Fibroblast of skin of abdomen (primary cell): ENCODE results near the gene CPXM2.

ENCODE experiments used
- DNase-seq: peaks from one replicate; pipeline ENCODE4 v3.0.0-alpha.2; 2013

Gene CPXM2

GRCh38 chr10:123796736-123797135 is 94.9 kb downstream of the CPXM2 start:
- peak; percentile 33 for DNase-seq

- peak; percentile 9 for DNase-seq
Measured at GRCh38 chr10:123795846-123796590, 95.6 kb downstream of the CPXM2 start.

GRCh38 chr10:123795196-123795780 is 96.3 kb downstream of the CPXM2 start:
- no peak for DNase-seq

- no peak for DNase-seq
Measured at GRCh38 chr10:123792248-123792978, 99.2 kb downstream of the CPXM2 start.

GRCh38 chr10:123790132-123790885 is 101.3 kb downstream of the CPXM2 start:
- no peak for DNase-seq

GRCh38 chr10:123788981-123789380 is 102.6 kb downstream of the CPXM2 start:
- no peak for DNase-seq

GRCh38 chr10:123787566-123787965 is 104.0 kb downstream of the CPXM2 start:
- DNase-seq: no peak

GRCh38 chr10:123786896-123787295 is 104.7 kb downstream of the CPXM2 start:
- DNase-seq: no peak

GRCh38 chr10:123786306-123786705 is 105.3 kb downstream of the CPXM2 start:
- no peak for DNase-seq

GRCh38 chr10:123784646-123785045 is 107.0 kb downstream of the CPXM2 start:
- no peak for DNase-seq

- DNase-seq: no peak
Measured at GRCh38 chr10:123784216-123784615, 107.4 kb downstream of the CPXM2 start.

GRCh38 chr10:123783296-123783695 is 108.3 kb downstream of the CPXM2 start:
- DNase-seq: no peak

- no peak for DNase-seq
Measured at GRCh38 chr10:123782549-123782948, 109.1 kb downstream of the CPXM2 start.

GRCh38 chr10:123781956-123782500 is 109.6 kb downstream of the CPXM2 start:
- DNase-seq: no peak

GRCh38 chr10:123781324-123781900 is 110.2 kb downstream of the CPXM2 start:
- no peak for DNase-seq

GRCh38 chr10:123778719-123779517 is 112.7 kb downstream of the CPXM2 start:
- DNase-seq: no peak

GRCh38 chr10:123777881-123778280 is 113.7 kb downstream of the CPXM2 start:
- no peak for DNase-seq

GRCh38 chr10:123774132-123774742 is 117.4 kb downstream of the CPXM2 start:
- DNase-seq: no peak

- DNase-seq: peak; percentile 16
Measured at GRCh38 chr10:123772645-123773508, 118.7 kb downstream of the CPXM2 start.
